Stimulated activated CD4-positive, alpha-beta T cell treated with anti-CD3 and anti-CD28 coated beads, Interleukin-15, amount 100 ng/mL, for 48 hours (primary cell): ENCODE results near the gene HCK.
"Not testable (repeated sequence)": the region's sequence is repeated elsewhere in the genome, so short reads cannot be mapped to it uniquely, and the experiment has no call there.

Experiments
- DNase-seq, 2 donors: peaks; one replicate each; pipeline ENCODE4 v3.0.0-alpha.2; 2020; ENCODE audit warnings: low read depth in 2 of 2

HCK gene

GRCh38 chr20:32028647-32029372 is 23.2 kb upstream of the HCK start:
- no peak for DNase-seq

- DNase-seq: no peak
These were observed 22.5 kb upstream of the HCK start for GRCh38 chr20:32029561-32029960.

- DNase-seq: peak in 1 of 2 donors; percentile 25
These were observed 20.8 kb upstream of the HCK start for GRCh38 chr20:32031007-32031958.

GRCh38 chr20:32033316-32033715 is 18.7 kb upstream of the HCK start:
- DNase-seq: no peak

GRCh38 chr20:32033721-32034120 is 18.3 kb upstream of the HCK start:
- DNase-seq: not testable (repeated sequence)

- no peak for DNase-seq
These were observed 17.2 kb upstream of the HCK start for GRCh38 chr20:32034581-32035425.

GRCh38 chr20:32035426-32035779 is 16.6 kb upstream of the HCK start:
- no peak for DNase-seq

GRCh38 chr20:32036252-32036651 is 15.8 kb upstream of the HCK start:
- DNase-seq: no peak

GRCh38 chr20:32036716-32037485 is 15.1 kb upstream of the HCK start:
- no peak for DNase-seq

GRCh38 chr20:32037929-32038328 is 14.1 kb upstream of the HCK start:
- DNase-seq: no peak

- DNase-seq: no peak
These were observed 11.7 kb upstream of the HCK start for GRCh38 chr20:32040142-32040953.

- DNase-seq: no peak
These were observed 6.0 kb upstream of the HCK start for GRCh38 chr20:32045999-32046398.

- no peak for DNase-seq
These were observed 1.7 kb upstream of the HCK start for GRCh38 chr20:32050324-32050841.

- DNase-seq: no peak
These were observed 1.0 kb upstream of the HCK start for GRCh38 chr20:32050851-32051556.

- no peak for DNase-seq
These were observed 337 bp upstream of the HCK start for GRCh38 chr20:32051720-32052089.

GRCh38 chr20:32052778-32053362 is 828 bp downstream of the HCK start:
- DNase-seq: no peak

GRCh38 chr20:32053648-32054047 is 1.6 kb downstream of the HCK start:
- DNase-seq: no peak

- DNase-seq: no peak
These were observed 4.9 kb downstream of the HCK start for GRCh38 chr20:32056708-32057483.
